ENCODE results near the gene MAB21L2. TPM values are rescaled to one million over a fixed set of nuclear protein-coding genes. Genes with fewer than 3 reads are reported as not detected.

The MAB21L2 gene
- total and polyA plus RNA-seq, 2 of the 13 experiments (the other 11 are each of a cell fraction or from before 2014, with no cell fraction given), result not detected

DNA sequence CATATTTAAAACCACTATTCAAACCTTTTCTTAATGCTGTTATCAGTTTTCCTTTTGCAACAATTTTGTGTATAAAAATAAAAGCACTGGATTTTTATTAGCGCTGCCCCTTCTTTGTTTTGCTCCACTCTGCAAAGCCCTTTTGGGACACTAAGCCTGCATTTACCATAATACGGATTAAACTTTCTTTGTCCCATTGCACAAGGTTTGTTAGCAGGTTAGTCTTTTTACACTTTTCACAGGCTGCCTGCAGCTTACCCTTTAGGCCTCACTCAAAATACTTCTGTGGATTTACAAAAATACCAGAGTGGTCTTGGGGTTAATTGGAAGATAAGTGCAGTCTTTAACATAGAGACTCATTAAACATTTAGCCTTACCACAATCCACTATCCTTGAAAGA, 35.7 kb upstream of the MAB21L2 start:
- CTCF ChIA-PET (ENCODE audit: low intra/inter-chr PET ratio, low total read pairs), result no interaction called here
- BruUV-seq (replicated peaks), result no TSS peak
- no peak for FAIRE-seq

More for the DNA sequence above, 35.7 kb upstream of the MAB21L2 start:
- no peak for DNase-seq (ENCODE audit: low spot score)
- H3K4me2 ChIP-seq (ENCODE audit: low read depth, low read length), result no peak overlapping the region
- H3K4me1 ChIP-seq (ENCODE audit: insufficient read depth, low read length), result peaks cover under 1% of the 10 kb centered on the region; the same call in 1 of the 2 replicates
- H3K9ac ChIP-seq (ENCODE audit: insufficient read depth, low read depth, low read length), result no peak overlapping the region
- POLR2A ChIA-PET, result no interaction called here
- H4K20me1 ChIP-seq (ENCODE audit: insufficient read depth, low read length), result no peaks in the 10 kb centered on the region
- H3K27me3 ChIP-seq (ENCODE audit: control insufficient read depth in 1 of 2, insufficient read depth in 2 of 2, low read length in 2 of 2), result no peaks in the 10 kb centered on the region
- H3K36me3 ChIP-seq (replicated peaks in 1 of 2; ENCODE audit: control insufficient read depth in 1 of 2, insufficient read depth in 2 of 2, low read length in 2 of 2), result no peaks in the 10 kb centered on the region
- no peak for ATAC-seq
- H3K4me3 ChIP-seq (replicated peaks in 1 of 3; ENCODE audit: insufficient read depth in 1 of 3, low read depth in 2 of 3, low read length in 3 of 3), result no peak overlapping the region
- in situ Hi-C loops (cut with HindIII; ENCODE audit: extremely low pct_ligation_motif_present, low pct_unique_long_range_greater_than_20kb) (no loop called here), intact Hi-C loops (cut with micrococcal nuclease; ENCODE audit: unreplicated experiment) (no loop called here)
- TF ChIP-seq, protein P1, sequence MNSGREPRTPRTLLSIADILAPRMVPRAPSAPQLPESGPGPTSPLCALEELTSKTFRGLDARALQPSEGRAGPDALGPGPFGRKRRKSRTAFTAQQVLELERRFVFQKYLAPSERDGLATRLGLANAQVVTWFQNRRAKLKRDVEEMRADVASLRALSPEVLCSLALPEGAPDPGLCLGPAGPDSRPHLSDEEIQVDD (CRISPR knock-in tag; IDR thresholded peaks at IDR 0.05; ENCODE audit: borderline replicate concordance), result no peak
- TF ChIP-seq IKZF4 (CRISPR knock-in tag; IDR thresholded peaks at IDR 0.05; ENCODE audit: borderline replicate concordance, low read depth, not compliant biosample characterization), result no peak
- TF ChIP-seq, protein P2, sequence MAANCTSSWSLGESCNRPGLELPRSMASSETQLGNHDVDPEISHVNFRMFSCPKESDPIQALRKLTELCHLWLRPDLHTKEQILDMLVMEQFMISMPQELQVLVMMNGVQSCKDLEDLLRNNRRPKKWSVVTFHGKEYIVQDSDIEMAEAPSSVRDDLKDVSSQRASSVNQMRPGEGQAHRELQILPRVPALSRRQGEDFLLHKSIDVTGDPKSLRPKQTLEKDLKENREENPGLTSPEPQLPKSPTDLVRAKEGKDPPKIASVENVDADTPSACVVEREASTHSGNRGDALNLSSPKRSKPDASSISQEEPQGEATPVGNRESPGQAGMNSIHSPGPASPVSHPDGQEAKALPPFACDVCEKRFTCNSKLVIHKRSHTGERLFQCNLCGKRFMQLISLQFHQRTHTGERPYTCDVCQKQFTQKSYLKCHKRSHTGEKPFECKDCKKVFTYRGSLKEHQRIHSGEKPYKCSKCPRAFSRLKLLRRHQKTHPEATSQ (CRISPR knock-in tag; IDR thresholded peaks at IDR 0.05; ENCODE audit: borderline replicate concordance), result no peak
- no peak for TF ChIP-seq RXRA (CRISPR knock-in tag; IDR thresholded peaks at IDR 0.05)
- no peak for TF ChIP-seq KAT8 (CRISPR knock-in tag; IDR thresholded peaks at IDR 0.05)
- TF ChIP-seq, protein P3, sequence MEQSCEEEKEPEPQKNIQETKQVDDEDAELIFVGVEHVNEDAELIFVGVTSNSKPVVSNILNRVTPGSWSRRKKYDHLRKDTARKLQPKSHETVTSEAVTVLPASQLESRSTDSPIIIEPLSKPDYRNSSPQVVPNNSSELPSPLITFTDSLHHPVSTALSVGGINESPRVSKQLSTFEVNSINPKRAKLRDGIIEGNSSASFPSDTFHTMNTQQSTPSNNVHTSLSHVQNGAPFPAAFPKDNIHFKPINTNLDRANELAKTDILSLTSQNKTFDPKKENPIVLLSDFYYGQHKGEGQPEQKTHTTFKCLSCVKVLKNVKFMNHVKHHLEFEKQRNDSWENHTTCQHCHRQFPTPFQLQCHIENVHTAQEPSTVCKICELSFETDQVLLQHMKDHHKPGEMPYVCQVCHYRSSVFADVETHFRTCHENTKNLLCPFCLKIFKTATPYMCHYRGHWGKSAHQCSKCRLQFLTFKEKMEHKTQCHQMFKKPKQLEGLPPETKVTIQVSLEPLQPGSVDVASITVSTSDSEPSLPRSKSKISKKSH (CRISPR knock-in tag; IDR thresholded peaks at IDR 0.05; ENCODE audit: borderline replicate concordance), result no peak
- TF ChIP-seq ZNF660 (CRISPR knock-in tag; IDR thresholded peaks at IDR 0.05; ENCODE audit: borderline replicate concordance, low read depth), result no peak
- no peak for TF ChIP-seq ZNF549 (CRISPR knock-in tag; IDR thresholded peaks at IDR 0.05)
- no peaks in the 10 kb centered on the region for H3K79me2 ChIP-seq (ENCODE audit: insufficient read depth, low read length)
- H2AFZ ChIP-seq (ENCODE audit: low read length), result no peak overlapping the region
- 98% methylated on average over 2 of the region's 2 CpGs for WGBS (ENCODE audit: low lambda C conversion rate)
- no peak overlapping the region for H3K27ac ChIP-seq (ENCODE audit: extremely low read length, insufficient read depth, low read length)
- H3K9me3 ChIP-seq (ENCODE audit: low read length), result no peaks in the 10 kb centered on the region

Data from HepG2 (cell line).